OCI-LY7 (cell line): ENCODE measurements around the gene CMTM8. TPM values are rescaled to one million over a fixed set of nuclear protein-coding genes. Genes with fewer than 3 reads are reported as not detected.
"Not testable (repeated sequence)": the region's sequence is repeated elsewhere in the genome, so short reads cannot be mapped to it uniquely, and the experiment has no call there.

Source experiments
- BruUV-seq: library from RNA; stranded (reverse); fragments of 400-500 nt; replicated peaks from 2 replicates; lab custom pipeline; 2021; lab: Mats Ljungman, UMichigan
- CTCF ChIA-PET: fragments of 300-600 bp; sonication (Branson Sonifier 250); formaldehyde crosslinking; loops from one replicate; lab custom pipeline; 2022; ENCODE audit warnings: antibody characterized with exemption; ENCODE audit not compliant: unreplicated experiment; lab: Charles Lee
- POLR2A ChIA-PET: fragments of 300-600 bp; sonication (Branson Sonifier 250); formaldehyde crosslinking; loops from one replicate; lab custom pipeline; 2022; ENCODE audit warnings: antibody characterized with exemption; lab: Charles Lee
- DNase-seq: peaks from one replicate; pipeline ENCODE4 v3.0.0-alpha.2; 2015; ENCODE audit warnings: low spot score
- H2AFZ ChIP-seq: fragments of 200-600 bp; sonication (generic), shearing (Covaris generic); 2 replicates; pipeline ENCODE4 v1.6.1; 2014; ENCODE audit warnings: mild to moderate bottlenecking, antibody characterized with exemption, low read length, moderate library complexity
- H3K27ac ChIP-seq: fragments of 200-600 bp; sonication (generic); 2 replicates; pipeline ENCODE4 v1.5.1; 2014; ENCODE audit warnings: mixed run types, low read depth, mild to moderate bottlenecking, moderate library complexity, low read length, inconsistent platforms; ENCODE audit not compliant: poor library complexity, severe bottlenecking
- H3K36me3 ChIP-seq: fragments of 200-600 bp; sonication (generic); 2 replicates; pipeline ENCODE4 v1.6.1; 2014; ENCODE audit warnings: mild to moderate bottlenecking, antibody characterized with exemption, low read length, moderate library complexity, mixed read lengths; ENCODE audit not compliant: insufficient read depth
- H3K4me1 ChIP-seq: fragments of 200-600 bp; sonication (generic); 2 replicates; pipeline ENCODE4 v1.5.1; 2014; ENCODE audit warnings: mild to moderate bottlenecking, low read length; ENCODE audit not compliant: insufficient read depth, poor library complexity, severe bottlenecking
- H3K4me2 ChIP-seq: fragments of 200-600 bp; sonication (generic); 2 replicates; pipeline ENCODE4 v1.6.1; 2014; ENCODE audit warnings: mild to moderate bottlenecking, low read length
- H3K4me3 ChIP-seq: fragments of 200-600 bp; sonication (generic); 2 replicates; pipeline ENCODE4 v1.5.1; 2014; ENCODE audit warnings: mild to moderate bottlenecking, low read depth, low read length; ENCODE audit not compliant: poor library complexity, severe bottlenecking
- H3K79me2 ChIP-seq: fragments of 200-600 bp; sonication (generic); 2 replicates; pipeline ENCODE4 v1.6.1; 2016; ENCODE audit warnings: low read depth, mild to moderate bottlenecking, low read length, moderate library complexity, mixed read lengths; ENCODE audit not compliant: insufficient read depth
- H3K9me2 ChIP-seq: fragments of 200-600 bp; sonication (generic); 2 replicates; pipeline ENCODE4 v1.6.1; 2016; ENCODE audit warnings: mild to moderate bottlenecking, low read length, mixed read lengths; ENCODE audit not compliant: insufficient read depth
- H3K9me3 ChIP-seq: fragments of 200-600 bp; sonication (generic); 2 replicates; pipeline ENCODE4 v1.6.1; 2014; ENCODE audit warnings: mild to moderate bottlenecking, mixed run types, low read length, mixed read lengths
- H4K20me1 ChIP-seq: fragments of 200-600 bp; sonication (generic); 2 replicates; pipeline ENCODE4 v1.6.1; 2014; ENCODE audit warnings: mild to moderate bottlenecking, antibody characterized with exemption, low read length, moderate library complexity, mixed read lengths; ENCODE audit not compliant: insufficient read depth
- EZH2phosphoT487 ChIP-seq: fragments of 200-600 bp; sonication (generic); IDR thresholded peaks from 2 replicates; pipeline ENCODE4 v1.6.1; 2018; ENCODE audit warnings: low read depth, borderline replicate concordance, mild to moderate bottlenecking, mixed run types, antibody characterized with exemption, low read length, moderate library complexity, mixed read lengths
- intact Hi-C: fragments of 100-400 bp; cut with micrococcal nuclease; formaldehyde crosslinking; loops from one replicate; pipeline ENCODE4 v1.10.0; 2022; ENCODE audit not compliant: unreplicated experiment
- total RNA-seq, 2 experiments: library from RNA; depleted of rRNA in 1 of 2; stranded (reverse); fragments of >200 nt in 1 of 2; shearing (Covaris generic) in 1 of 2; gene quantifications; 2 replicates each; pipeline ENCODE4 v1.2.3, GENCODE V29; 2014 to 2022
- TF ChIP-seq, protein P1 (sequence below): fragments of 200-600 bp; sonication (generic); conservative IDR thresholded peaks from 2 replicates; pipeline ENCODE4 v1.5.1; 2014; ENCODE audit warnings: mild to moderate bottlenecking, antibody characterized with exemption, low read length, moderate library complexity, mixed read lengths

The CMTM8 gene
- total RNA-seq, 2 experiments from 2014 or later: 1.5 to 3.0 TPM

DNA sequence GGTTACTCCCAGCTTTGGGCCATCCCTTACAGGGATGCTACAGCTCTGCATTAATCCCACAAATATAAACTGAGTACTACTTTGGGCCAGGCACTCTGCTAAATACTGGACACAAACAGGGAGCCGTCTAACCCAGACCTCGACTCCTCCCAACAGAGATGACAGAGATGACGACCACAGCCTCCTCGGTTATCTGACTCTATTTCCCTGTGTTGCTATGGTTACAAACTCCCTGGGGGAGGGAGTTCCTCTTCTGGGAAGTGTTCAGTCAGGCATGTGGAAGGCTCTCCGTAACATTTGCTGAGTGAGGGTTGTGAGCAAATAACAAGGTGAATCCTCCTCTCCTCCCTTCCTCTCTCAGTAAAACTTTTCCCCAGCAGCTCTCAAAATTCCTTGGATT is 146.5 kb downstream of the CMTM8 start:
- intact Hi-C loops: no loop called here
- H3K9me3 ChIP-seq: no peaks in the 10 kb centered on the region
- peaks cover 31% of the 10 kb centered on the region for H3K4me1 ChIP-seq
- no peak overlapping the region for H3K27ac ChIP-seq
- H4K20me1 ChIP-seq: no peaks in the 10 kb centered on the region
- H3K9me2 ChIP-seq: no peaks in the 10 kb centered on the region
- no peaks in the 10 kb centered on the region for H3K36me3 ChIP-seq
- ChIA-PET CTCF (no interaction called here), POLR2A (no interaction called here)
- no peak overlapping the region for H3K4me2 ChIP-seq
- H3K79me2 ChIP-seq: no peaks in the 10 kb centered on the region
- H3K4me3 ChIP-seq: no peak overlapping the region
- TF ChIP-seq, protein P1, sequence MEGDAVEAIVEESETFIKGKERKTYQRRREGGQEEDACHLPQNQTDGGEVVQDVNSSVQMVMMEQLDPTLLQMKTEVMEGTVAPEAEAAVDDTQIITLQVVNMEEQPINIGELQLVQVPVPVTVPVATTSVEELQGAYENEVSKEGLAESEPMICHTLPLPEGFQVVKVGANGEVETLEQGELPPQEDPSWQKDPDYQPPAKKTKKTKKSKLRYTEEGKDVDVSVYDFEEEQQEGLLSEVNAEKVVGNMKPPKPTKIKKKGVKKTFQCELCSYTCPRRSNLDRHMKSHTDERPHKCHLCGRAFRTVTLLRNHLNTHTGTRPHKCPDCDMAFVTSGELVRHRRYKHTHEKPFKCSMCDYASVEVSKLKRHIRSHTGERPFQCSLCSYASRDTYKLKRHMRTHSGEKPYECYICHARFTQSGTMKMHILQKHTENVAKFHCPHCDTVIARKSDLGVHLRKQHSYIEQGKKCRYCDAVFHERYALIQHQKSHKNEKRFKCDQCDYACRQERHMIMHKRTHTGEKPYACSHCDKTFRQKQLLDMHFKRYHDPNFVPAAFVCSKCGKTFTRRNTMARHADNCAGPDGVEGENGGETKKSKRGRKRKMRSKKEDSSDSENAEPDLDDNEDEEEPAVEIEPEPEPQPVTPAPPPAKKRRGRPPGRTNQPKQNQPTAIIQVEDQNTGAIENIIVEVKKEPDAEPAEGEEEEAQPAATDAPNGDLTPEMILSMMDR: no peak
- no peak for TF ChIP-seq EZH2phosphoT487
- no TSS peak for BruUV-seq
- no peak for DNase-seq
- no peak overlapping the region for H2AFZ ChIP-seq

DNA sequence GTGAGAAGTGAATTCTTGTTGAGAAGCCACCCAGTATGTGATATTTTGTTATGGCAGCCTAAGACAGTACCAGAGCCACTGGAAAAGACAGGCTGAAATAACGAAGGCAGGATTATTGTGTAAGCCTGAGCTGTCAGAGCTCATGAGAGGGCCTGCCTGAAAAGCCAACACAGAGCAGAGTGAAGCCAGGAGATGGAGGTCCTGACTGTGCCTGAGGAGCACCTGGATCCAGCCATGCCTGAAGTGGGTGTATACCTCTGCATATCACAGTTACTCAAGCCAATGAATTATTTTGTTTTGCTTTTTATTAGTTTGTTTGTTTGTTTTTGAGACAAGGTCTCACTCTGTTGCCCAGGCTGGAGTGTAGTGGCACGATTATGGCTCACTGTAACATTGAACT is 149.0 kb downstream of the CMTM8 start:
- TF ChIP-seq, protein P1: no peak
- TF ChIP-seq EZH2phosphoT487: no peak
- BruUV-seq: no TSS peak
- H2AFZ ChIP-seq: no peak overlapping the region
- no peaks in the 10 kb centered on the region for H3K36me3 ChIP-seq
- H3K27ac ChIP-seq: no peak overlapping the region
- H3K9me2 ChIP-seq: no peaks in the 10 kb centered on the region
- ChIA-PET POLR2A (interaction anchor here (1.1 kb wide), 1 partner anchor 73 kb away, joined by 7 read pairs; no protein-coding TSS in a partner anchor), CTCF (no interaction called here)
- no peaks in the 10 kb centered on the region for H3K79me2 ChIP-seq
- H3K4me1 ChIP-seq: peaks cover 45% of the 10 kb centered on the region
- H3K4me2 ChIP-seq: no peak overlapping the region
- intact Hi-C loops: no loop called here
- no peak overlapping the region for H3K4me3 ChIP-seq
- no peaks in the 10 kb centered on the region for H4K20me1 ChIP-seq
- DNase-seq: peak; percentile 23
- no peaks in the 10 kb centered on the region for H3K9me3 ChIP-seq

DNA sequence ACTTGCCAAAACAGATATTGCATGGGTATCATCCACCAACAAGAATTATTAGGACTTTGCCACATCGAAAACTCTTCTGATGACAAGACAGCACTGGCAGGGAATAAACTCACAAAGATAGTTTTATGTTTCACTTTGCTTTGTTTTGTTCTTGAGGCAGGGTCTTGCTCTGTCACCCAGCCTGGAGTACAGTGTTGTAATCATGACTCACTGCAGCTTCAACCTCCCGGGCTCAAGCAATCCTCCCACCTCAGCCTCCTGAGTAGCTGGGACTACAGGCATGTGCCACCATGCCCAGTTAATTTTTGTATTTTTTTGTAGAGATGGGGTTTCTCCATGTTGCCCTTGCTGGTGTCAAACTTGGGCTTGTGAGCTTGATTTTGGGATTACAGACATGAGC is 151.1 kb downstream of the CMTM8 start:
- BruUV-seq, H3K4me3 ChIP-seq, H3K36me3 ChIP-seq, H4K20me1 ChIP-seq, H3K27ac ChIP-seq, intact Hi-C loops, CTCF ChIA-PET, DNase-seq, H3K9me3 ChIP-seq, H3K9me2 ChIP-seq, H3K79me2 ChIP-seq: not testable (repeated sequence)
- peak overlapping the region; percentile 37; the same call in 1 of the 2 replicates for H3K4me2 ChIP-seq
- POLR2A ChIA-PET: interaction anchor here (0.6 to 1.5 kb wide), 5 partner anchors 18 to 108 kb away, joined by 3 to 7 read pairs (median 4); no protein-coding TSS in a partner anchor
- H2AFZ ChIP-seq: peak overlapping the region; percentile 8; the same call in 1 of the 2 replicates
- peaks cover 65% of the 10 kb centered on the region for H3K4me1 ChIP-seq
